Jurkat, Clone E6-1 (cell line): ENCODE measurements around the gene BMP4.
A peak's percentile ranks its signal among the peaks of the same experiment; 100 is the strongest.

Experiments used
- DNase-seq: peaks from one replicate; pipeline ENCODE4 v3.0.0-alpha.2; 2011; ENCODE audit warnings: low read depth, low spot score
- H3K4me3 ChIP-seq: 2 replicates; pipeline ENCODE4 v1.5.1; 2011; ENCODE audit warnings: mild to moderate bottlenecking, low read length, control low read depth, moderate library complexity

BMP4 gene

DNA sequence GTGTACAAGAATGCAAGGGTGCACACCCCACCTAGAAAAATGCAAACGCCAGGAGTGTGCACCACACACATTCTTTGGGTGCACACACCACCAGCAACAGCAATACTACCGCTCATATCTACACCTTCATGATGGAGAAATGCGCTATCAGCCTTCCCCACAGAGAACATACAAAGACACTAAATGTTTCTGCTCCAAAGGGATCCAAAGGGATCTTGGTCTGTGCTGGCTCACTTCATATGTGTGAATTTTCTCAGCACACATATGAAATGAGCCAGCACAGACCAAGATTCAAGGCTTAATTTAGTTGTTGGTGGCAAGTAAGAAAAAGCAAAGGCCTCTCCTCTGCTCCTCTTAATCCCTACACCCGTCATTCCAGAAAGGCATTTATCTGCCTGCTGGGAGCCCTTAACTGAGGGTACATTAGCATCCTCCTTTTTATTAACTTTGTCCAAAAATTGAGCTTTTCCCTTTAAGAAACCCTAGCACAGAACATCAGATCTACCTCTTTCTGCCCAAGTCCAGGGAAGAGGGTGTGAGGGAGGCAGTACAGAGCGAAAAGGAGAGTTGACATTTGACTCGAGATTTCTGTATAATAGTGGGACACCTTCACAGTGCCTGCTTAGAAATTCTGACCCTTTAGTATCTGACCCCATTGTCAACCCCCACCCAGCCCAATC is 8.3 kb downstream of the BMP4 start:
- no peak for DNase-seq
- H3K4me3 ChIP-seq = no peak overlapping the region

DNA sequence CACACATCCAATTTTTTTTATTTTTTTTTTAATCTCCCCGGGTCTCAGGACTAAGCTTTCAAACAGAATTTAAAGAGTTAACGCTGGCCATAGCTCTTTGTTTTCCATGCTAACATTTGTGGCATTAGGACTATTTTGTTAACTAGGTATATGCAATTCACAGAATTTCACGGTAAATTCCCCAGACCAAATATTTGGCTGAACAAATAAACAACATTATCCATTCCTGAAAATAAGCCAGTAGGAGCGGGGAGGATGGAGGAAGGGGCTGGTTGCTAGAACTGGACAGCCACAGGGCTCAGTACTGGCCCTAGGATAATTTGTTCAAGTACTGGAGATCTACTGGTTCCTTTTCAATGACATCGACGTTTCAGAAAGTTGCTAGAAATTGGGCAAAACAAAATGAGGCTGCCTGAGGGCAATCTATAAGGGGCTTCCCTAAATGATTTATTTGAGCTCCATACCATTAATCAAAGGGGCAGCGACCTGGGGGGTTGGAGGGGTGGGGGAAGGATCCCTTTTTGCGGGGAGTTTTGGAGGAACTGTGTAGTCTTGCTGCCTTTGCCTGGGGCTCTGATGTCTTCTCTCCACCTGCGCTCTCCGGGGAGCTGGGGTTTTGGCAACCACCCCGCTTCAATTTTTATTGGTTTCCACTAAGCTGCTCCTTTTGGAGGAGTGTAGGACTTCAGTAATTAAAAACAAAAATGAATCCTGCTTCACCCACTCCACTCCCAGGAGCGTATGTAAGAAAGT is 9.0 kb downstream of the BMP4 start:
- DNase-seq = no peak
- H3K4me3 ChIP-seq = no peak overlapping the region

DNA sequence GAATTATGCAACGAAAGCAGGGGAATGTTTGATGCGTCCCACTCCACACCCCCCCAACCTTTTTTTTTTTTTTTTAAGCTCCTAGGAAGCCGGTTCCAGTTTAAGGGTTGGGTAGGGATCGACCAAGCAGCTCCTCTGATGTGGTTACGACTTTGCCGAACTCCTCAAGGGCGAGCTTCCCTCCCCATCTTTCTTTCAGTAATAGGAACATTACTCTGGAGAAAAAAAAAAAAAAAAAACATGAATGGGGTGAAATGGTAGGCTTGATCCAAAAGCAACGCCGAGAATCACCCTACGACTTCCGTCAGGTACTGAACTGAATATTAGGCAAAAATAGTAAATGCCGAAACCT is 9.6 kb downstream of the BMP4 start:
- no peak overlapping the region for H3K4me3 ChIP-seq
- no peak for DNase-seq

DNA sequence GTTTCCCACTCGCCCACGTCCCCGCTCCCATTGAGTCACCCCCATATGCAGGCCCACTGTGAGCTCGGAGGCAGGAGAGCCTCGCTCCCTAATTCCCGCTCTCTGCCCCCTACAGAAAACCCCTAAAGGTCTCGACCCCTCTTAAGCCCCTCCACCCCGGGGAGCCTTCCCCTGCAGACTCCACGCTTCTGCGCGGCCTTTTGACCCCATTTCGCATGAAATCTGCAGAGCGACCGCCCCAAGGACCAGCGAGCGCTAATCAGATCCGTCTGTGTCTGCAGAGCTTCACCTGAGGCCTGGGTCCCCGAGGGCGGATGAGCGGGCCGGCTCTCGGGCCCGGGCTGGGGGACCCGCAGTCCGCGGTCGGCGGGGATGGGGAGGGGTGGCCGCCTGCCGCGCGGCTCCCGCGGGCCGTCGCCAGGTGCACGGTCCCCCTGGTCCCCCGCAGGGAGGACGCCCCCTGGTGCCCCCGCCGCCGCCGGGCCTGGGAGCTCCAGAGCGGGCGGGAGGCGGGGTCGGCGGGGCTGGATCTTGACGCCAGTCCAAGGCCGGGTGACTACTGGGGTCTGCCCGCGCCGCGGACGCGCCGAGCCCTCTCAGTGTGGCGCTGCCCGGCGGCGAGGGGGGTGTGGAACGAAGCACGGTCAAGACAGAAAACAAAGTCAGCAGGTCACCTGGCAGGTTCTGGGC is 10.1 kb downstream of the BMP4 start:
- no peak for DNase-seq
- no peak overlapping the region for H3K4me3 ChIP-seq

DNA sequence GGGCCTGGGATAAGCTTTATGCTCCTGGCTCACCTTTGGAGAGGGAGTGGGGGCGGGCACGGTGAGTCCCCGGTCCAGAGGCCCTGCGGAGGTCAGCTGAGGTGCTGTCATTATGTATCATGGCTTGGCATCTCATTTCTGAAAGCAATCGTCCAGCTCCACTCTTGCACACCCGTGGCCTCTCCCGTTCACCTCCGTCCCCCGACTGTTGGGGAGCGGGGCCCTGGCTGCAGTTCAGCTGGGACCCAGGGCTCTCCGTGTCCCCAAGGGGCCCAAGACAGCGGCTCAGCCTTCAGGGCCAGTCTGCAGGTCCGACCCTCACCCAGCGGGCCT is 10.6 kb downstream of the BMP4 start:
- DNase-seq = no peak
- no peak overlapping the region for H3K4me3 ChIP-seq

DNA sequence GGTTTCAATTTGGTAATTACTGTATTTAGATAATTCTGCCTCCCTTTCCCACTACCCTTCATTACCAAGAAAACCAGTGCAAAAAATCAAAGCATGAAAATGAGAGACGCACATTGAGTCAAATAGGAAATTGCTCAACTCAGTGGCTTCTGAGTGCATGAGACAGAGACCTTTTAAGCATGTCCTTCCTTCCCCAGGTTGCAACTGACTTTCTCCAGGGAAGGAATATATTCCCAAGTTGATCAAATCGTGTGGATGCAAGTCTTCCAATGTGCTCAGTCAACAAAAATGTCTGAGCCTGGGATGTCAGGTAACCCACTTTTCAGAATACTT is 12.9 kb downstream of the BMP4 start:
- DNase-seq = no peak
- no peak overlapping the region for H3K4me3 ChIP-seq

DNA sequence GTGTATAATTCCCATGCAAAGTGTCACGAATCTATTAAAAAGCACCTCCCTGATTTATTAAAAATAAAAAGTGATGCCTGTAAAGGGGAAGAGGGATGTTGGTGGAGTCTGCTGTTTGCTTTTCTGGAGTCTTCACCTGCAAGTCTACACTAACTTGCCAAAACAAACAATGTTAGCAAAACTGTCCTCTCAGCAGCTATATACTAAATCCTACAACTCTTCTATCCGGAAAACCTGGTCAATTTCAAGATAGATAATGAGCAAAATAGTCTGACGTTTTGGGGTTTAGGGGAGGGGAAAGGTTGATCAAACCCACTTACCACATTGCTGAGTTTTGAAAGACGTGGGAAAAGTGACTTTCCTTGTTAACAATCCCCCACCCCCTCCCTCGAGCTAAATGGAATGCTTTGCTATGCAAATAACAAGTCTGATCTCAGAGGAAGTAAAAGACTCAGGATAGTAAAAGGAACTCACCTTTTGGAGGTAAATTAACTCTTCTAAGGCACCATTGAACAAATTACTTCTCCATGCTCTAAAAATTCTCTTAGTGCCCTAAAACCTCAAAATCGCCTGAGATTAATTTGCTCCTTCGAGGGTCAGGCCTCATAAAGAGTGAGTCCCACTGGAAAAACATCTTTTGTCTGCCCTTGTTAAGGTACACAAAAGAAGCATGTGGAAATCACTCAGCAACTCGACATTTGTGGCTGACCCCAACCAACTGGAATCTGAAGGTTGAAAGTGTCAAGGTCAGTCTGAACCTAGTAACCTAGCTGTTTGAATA is 13.5 kb downstream of the BMP4 start:
- no peak overlapping the region for H3K4me3 ChIP-seq
- no peak for DNase-seq

DNA sequence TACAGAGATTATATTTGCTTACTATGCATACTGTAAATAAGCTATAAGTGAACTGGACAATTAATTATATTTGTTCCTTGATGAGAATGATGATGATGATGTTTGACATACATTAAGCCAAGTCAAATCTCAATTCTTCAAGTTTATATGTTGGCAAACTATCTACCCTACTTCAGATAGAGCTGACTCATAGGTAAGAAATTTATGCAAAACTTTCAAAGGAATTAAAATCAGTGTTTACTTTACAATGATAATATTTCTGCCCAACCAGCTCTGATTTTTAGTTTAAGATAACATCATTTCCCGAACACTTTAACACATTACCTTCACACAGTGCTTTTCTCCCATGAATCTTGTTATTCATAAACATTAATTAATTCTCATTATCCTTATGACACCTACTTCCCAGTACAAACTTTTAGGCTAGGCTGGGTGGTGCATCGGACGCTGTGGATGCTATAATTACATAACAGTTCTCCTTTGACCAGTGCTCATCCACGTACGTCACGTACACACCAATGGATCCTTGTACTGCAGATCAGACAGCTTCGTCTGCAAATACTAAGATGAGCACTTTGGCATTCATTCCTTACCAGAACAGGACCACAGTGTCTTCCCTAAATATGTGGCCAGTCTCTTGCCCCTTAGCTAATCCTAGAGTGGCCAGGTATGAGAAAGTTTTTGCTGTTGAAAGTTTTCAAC is 18.3 kb downstream of the BMP4 start:
- DNase-seq = no peak
- no peak overlapping the region for H3K4me3 ChIP-seq

DNA sequence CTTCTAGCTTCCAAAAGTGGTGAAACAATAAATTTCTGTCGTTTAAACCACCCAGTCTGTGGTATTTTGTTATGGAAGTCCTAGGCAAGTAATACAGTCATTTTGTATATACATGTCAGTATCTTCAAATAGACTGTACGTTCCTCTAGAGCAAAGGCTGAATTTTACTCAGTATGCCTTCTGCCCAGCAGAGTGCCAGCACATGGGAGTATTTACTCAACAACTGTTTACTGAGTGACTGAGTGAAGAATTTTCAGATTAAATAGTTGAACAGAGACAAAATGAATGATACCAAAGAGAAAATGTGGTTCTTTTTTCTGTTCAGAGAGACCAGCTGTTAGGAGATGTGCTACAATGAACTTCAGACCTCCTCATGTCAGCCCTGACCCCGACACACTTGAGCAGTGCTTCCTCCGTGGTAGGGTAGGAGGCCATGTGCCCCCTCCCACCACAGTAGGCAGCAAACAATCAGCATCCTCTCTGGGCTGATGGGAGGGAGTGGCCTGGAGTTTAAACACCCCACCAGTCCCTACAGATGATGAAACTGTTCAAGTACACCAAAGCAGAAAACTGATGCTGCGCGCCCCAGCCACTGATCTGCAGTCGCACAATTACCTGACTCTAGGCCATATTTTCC is 21.7 kb downstream of the BMP4 start:
- no peak for DNase-seq
- no peak overlapping the region for H3K4me3 ChIP-seq

DNA sequence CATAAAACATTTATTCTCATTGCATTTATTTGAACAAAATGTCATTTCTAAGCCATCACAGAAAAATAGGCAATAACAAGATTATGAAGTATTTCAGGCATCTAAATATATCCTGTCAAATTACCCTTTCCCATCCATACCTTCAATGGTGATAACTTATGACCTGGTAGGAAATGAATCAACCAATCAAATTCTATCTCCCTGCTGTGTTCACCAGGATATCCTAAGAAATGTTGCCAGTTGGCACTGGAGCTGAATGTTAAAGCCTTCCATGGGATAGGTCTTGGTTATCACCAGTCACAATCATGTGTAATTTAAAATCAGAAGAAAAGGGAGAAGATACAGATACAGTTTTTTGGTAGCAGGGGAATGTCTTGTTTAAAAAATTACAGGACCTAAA is 23.7 kb downstream of the BMP4 start:
- DNase-seq = no peak
- H3K4me3 ChIP-seq = no peak overlapping the region

DNA sequence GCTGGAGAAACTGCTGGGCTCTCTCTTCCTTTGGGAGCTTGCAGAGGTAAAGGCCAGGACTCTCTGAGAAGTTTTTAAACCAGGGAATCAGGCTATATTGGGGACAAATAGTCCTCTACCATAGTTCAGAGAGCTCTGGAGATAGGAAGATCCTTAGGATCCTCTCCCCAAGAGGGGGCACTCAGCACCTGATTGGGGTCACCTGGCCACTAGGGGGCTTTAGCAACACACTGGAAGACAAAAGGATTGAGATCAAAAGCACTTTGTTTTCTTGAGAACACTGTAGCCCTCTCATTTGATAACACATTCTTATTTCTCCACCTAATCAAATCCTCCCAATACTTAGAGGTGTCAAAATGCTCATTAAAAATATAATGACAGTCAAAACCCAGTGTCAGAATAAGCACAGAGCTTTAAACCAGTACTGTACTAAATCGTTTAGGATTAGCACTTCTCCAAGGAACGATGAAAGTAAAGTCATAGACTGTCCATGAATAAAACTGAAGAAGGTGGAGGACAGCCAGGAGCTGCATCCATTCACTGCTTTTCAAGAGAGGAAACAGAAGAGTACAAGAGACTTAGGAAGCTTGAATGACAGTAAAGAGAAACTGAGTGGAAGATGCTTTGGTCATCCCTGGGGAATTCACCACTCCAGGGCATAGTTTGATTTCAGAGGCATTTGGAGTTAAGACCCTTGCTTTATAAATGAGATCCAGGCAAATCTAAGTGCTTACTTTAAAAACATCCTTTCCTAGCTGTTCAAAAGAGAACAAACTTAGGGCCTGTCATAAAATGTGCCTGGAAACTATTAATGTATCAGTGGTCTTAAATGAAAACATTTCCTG is 26.5 kb downstream of the BMP4 start:
- DNase-seq = peak; percentile 41
- H3K4me3 ChIP-seq = no peak overlapping the region

DNA sequence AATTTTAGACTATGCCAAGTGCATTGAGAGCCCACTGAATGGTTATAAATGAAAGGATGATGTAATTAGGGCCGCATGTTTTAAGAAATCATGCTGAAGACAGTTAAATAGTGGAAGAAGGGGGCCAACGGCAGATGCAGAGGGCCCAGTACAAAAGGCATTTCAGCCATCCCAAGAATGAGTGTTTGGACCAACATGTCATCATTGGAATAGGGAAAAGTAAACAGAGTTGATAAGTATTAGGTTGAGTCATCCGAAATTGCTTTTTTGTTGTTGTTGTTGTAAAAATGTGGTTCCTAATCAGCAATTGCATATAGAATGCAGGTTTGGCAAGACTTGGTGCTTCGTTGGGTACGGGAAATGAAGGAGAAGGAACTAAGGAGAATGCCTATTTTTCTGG is 29.5 kb downstream of the BMP4 start:
- no peak overlapping the region for H3K4me3 ChIP-seq
- no peak for DNase-seq

DNA sequence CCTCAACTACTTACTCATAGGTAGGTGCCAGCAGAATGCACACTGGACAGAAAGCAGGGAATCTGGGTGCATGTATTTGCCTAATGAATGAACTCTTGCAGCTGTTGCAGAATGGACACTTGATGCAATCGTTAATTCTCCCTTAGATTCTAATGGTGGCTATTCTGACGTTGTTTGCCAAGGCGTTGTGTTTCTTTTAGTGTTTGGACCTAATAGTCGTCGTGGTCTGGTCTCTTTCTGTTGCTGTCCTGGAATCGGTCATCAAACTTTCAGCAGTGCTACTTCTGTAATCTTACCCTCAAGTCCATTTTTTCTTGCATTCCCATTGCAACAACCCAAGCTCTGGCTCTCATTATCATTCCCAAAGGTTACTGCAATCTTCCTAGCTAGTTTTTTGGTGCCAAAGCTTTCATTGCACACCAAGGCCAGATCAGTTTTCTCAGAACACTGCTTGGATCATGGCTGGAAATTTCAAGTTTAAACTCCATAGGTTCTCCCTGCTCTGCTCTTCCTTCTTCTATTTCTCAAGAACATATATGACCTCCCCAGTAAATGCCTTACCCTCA is 31.3 kb downstream of the BMP4 start:
- H3K4me3 ChIP-seq = no peak overlapping the region
- DNase-seq = no peak

DNA sequence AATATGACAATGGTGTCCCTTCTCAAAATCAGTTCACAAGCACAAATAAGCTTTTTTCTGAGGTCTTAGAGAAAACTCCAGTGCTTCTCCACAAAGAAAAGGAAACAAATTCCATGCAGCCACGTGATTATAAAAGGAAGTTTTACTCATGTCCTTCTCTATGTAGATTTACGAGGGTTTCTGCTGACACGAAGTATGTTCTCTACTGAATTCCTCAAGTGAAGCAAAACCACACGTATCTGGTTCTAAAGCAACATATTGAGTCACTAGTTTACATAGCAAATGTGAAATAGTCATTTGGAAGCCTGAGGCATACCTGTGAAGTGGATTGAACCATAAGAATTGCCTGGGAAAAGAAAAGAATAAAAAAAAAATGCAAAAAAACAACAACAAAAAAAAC is 31.9 kb downstream of the BMP4 start:
- H3K4me3 ChIP-seq = no peak overlapping the region

DNA sequence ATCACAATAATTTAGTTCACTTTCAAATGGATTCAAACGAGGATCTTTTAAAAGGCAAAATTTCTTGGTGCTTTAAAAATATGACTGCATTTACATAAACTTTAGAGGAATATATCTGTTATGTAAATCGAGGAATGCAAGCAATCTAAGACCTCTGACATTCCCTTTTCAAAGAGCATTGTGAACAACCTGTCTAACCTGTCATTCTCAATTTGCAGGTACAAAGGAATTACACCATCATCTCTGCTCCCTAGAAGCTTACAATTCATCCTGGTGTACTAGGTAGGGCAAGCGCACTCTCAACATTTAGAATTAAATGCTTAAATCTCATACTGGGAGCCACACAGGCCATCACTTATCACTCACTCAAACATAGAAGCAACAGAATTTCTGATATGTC is 35.6 kb downstream of the BMP4 start:
- H3K4me3 ChIP-seq = no peak overlapping the region
- no peak for DNase-seq

More for the DNA sequence above, 31.9 kb downstream of the BMP4 start:
- DNase-seq = no peak

DNA sequence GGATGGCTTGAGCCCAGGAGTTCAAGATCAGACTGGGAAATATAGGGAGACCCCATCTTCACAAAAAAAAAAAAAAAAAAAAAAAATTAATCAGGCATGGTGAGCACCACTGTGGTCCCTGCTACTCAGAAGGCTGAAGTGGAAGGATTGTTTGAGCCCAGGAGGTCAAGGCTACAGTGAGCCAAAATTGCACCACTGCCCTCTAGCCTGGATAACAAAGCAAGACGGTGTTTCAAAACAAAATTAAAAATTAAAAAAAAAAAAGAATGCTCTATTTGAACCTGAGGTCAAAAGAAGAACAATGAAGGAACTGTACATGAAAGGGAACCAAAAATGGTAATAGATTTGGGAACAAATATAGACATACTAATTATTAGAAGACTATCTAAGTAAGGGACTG is 40.4 kb downstream of the BMP4 start:
- DNase-seq = no peak

DNA sequence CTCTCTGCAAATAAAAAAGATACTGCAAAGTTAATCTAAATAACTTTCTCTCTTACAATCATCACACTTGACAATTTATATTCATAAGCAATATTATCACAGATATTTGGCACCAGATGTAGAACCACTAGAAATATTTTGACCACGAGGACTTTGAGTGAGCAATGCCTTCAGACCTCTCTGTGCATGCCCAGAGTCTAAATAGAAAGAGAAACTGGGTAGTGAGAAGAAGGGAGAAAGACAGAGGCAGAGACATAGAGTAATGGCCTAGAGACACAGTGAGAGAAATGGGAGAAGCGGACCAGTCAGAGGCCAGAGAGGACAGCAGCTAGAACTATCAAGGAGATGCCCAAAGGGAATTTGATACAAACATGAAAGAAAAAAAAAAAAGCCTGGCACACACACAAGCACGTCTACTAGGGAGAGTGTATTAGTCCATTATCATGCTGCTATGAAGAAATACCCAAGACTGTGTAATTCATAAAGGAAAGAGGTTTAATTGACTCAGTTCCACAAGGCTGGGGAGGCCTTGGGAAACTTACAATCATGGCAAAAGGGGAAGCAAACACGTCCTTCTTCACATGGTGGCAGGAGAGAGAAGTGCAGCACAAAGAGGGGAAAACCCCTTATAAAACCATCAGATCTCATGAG is 41.1 kb downstream of the BMP4 start:
- H3K4me3 ChIP-seq = no peak overlapping the region
- DNase-seq = no peak

More for the DNA sequence above, 40.4 kb downstream of the BMP4 start:
- H3K4me3 ChIP-seq = no peak overlapping the region
